IMR-90 (cell line): ENCODE data around the gene NR1D1. TPM values are rescaled to one million over a fixed set of nuclear protein-coding genes. Genes with fewer than 3 reads are reported as not detected.

Experiments
- ATAC-seq: fragments of 200-7000 bp; cut with Tn5 transposase; 2 replicates; pipeline ENCODE4 v1.9.1; 2020; ENCODE audit warnings: low read depth, mild to moderate bottlenecking, moderate library complexity
- BruUV-seq: library from RNA; stranded (reverse); fragments of 400-500 nt; replicated peaks from 2 replicates; lab custom pipeline; 2021; lab: Mats Ljungman, UMichigan
- CTCF ChIA-PET: fragments of 300-600 bp; formaldehyde crosslinking; extraction: SDS; loops from one replicate; lab custom pipeline; 2021; ENCODE audit warnings: antibody characterized with exemption; lab: Yijun Ruan, JAX
- POLR2A ChIA-PET: fragments of 300-600 bp; sonication (Branson Sonifier 250); formaldehyde crosslinking; loops from one replicate; lab custom pipeline; 2022; ENCODE audit warnings: antibody characterized with exemption; ENCODE audit not compliant: unreplicated experiment; lab: Charles Lee
- DNase-seq: peaks from one replicate; pipeline ENCODE4 v3.0.0; 2013
- H2AFZ ChIP-seq: replicated peaks from 2 replicates; pipeline ENCODE3; 2013; ENCODE audit warnings: low read length, mild to moderate bottlenecking; ENCODE audit not compliant: poor library complexity
- H2AK5ac ChIP-seq: 2 replicates; pipeline ENCODE4 v1.6.1; 2013; ENCODE audit warnings: low read depth, low read length, inconsistent platforms
- H2AK9ac ChIP-seq: replicated peaks from 2 replicates; pipeline ENCODE3; 2013; ENCODE audit warnings: mild to moderate bottlenecking, low read depth, low read length, moderate library complexity; ENCODE audit not compliant: poor library complexity
- H2BK120ac ChIP-seq: 2 replicates; pipeline ENCODE4 v1.6.1; 2013; ENCODE audit warnings: low read depth, low read length, inconsistent platforms
- H2BK15ac ChIP-seq: 3 replicates; pipeline ENCODE4 v1.6.1; 2013; ENCODE audit warnings: low read depth, low read length, inconsistent platforms
- H2BK20ac ChIP-seq: 2 replicates; pipeline ENCODE4 v1.6.1; 2013; ENCODE audit warnings: low read depth, mild to moderate bottlenecking, inconsistent platforms, low read length, moderate library complexity
- H2BK5ac ChIP-seq: 2 replicates; pipeline ENCODE4 v1.6.1; 2013; ENCODE audit warnings: mild to moderate bottlenecking, low read depth, low read length, inconsistent platforms; ENCODE audit not compliant: poor library complexity, severe bottlenecking
- H3K14ac ChIP-seq: replicated peaks from 2 replicates; pipeline ENCODE4 v1.6.1; 2013; ENCODE audit warnings: low read depth, low read length, inconsistent platforms
- H3K18ac ChIP-seq: 2 replicates; pipeline ENCODE4 v1.6.1; 2013; ENCODE audit warnings: low read depth, low read length, control low read depth
- H3K23ac ChIP-seq: 2 replicates; pipeline ENCODE4 v1.6.1; 2013; ENCODE audit warnings: low read depth, low read length, inconsistent platforms
- H3K27ac ChIP-seq: 2 replicates; pipeline ENCODE4 v1.5.1; 2013; ENCODE audit warnings: mild to moderate bottlenecking, control low read depth, low read length; ENCODE audit not compliant: insufficient read depth
- H3K27me3 ChIP-seq: 2 replicates; pipeline ENCODE4 v1.6.1; 2013; ENCODE audit warnings: low read length; ENCODE audit not compliant: control insufficient read depth, insufficient read depth
- H3K36me3 ChIP-seq: 2 replicates; pipeline ENCODE4 v1.6.1; 2013; ENCODE audit warnings: low read length, mixed read lengths; ENCODE audit not compliant: control insufficient read depth, insufficient read depth
- H3K4ac ChIP-seq: 2 replicates; pipeline ENCODE4 v1.6.1; 2013; ENCODE audit warnings: low read depth, low read length, inconsistent platforms
- H3K4me1 ChIP-seq: 2 replicates; pipeline ENCODE4 v1.6.1; 2013; ENCODE audit warnings: low read length, mixed read lengths; ENCODE audit not compliant: control insufficient read depth, insufficient read depth
- H3K4me2 ChIP-seq: 2 replicates; pipeline ENCODE4 v1.6.1; 2013; ENCODE audit warnings: low read depth, mild to moderate bottlenecking, control low read depth, low read length, moderate library complexity
- H3K4me3 ChIP-seq: 2 replicates; pipeline ENCODE4 v1.5.1; 2013; ENCODE audit warnings: low read depth, mild to moderate bottlenecking, control low read depth, low read length, moderate library complexity; ENCODE audit not compliant: insufficient read depth
- H3K56ac ChIP-seq: 2 replicates; pipeline ENCODE4 v1.6.1; 2013; ENCODE audit warnings: low read length, inconsistent platforms; ENCODE audit not compliant: insufficient read depth; ENCODE audit errors: extremely low read depth
- H3K79me1 ChIP-seq, 2 experiments: 2 replicates each; pipeline ENCODE4 v1.6.1; 2013; ENCODE audit warnings: low read length in 2 of 2, inconsistent platforms in 1 of 2, low read depth in 1 of 2
- H3K9ac ChIP-seq: 2 replicates; pipeline ENCODE4 v1.6.1; 2013; ENCODE audit warnings: low read depth, low read length, control low read depth
- H3K9me1 ChIP-seq: 2 replicates; pipeline ENCODE4 v1.6.1; 2013; ENCODE audit warnings: low read length, inconsistent platforms; ENCODE audit not compliant: insufficient read depth
- H3K9me3 ChIP-seq: 2 replicates; pipeline ENCODE4 v1.6.1; 2013; ENCODE audit warnings: low read length; ENCODE audit not compliant: control insufficient read depth, insufficient read depth
- H4K20me1 ChIP-seq: 2 replicates; pipeline ENCODE4 v1.6.1; 2013; ENCODE audit warnings: low read length, inconsistent platforms; ENCODE audit not compliant: insufficient read depth
- H4K5ac ChIP-seq: 2 replicates; pipeline ENCODE4 v1.6.1; 2013; ENCODE audit warnings: mild to moderate bottlenecking, low read depth, low read length, control low read depth
- H4K8ac ChIP-seq, 2 experiments: 2 replicates each; pipeline ENCODE4 v1.6.1; 2013; ENCODE audit warnings: low read depth in 2 of 2, low read length in 2 of 2, control low read depth in 1 of 2, inconsistent platforms in 1 of 2
- H4K91ac ChIP-seq: 2 replicates; pipeline ENCODE4 v1.6.1; 2013; ENCODE audit warnings: low read depth, low read length, inconsistent platforms; ENCODE audit not compliant: insufficient read depth
- BHLHE40 ChIP-seq: fragments of 150-350 bp; IDR thresholded peaks from 2 replicates; pipeline ENCODE4 v1.6.1; 2016; ENCODE audit warnings: mild to moderate bottlenecking, low read depth, low read length
- CEBPB ChIP-seq: IDR thresholded peaks from 2 replicates; pipeline ENCODE4 v1.6.1; 2012; ENCODE audit warnings: low read depth, low read length, improper control_type of control experiment
- CHD1 ChIP-seq: IDR thresholded peaks from 2 replicates; pipeline ENCODE4 v1.6.1; 2012; ENCODE audit warnings: low read depth, low read length, improper control_type of control experiment
- MAZ ChIP-seq: IDR thresholded peaks from 2 replicates; pipeline ENCODE4 v1.6.1; 2012; ENCODE audit warnings: low read depth, mild to moderate bottlenecking, low read length, improper control_type of control experiment, moderate library complexity, borderline replicate concordance
- NFE2L2 ChIP-seq: fragments of 150-350 bp; IDR thresholded peaks from 2 replicates; pipeline ENCODE4 v1.6.1; 2016; ENCODE audit warnings: low read depth, mild to moderate bottlenecking, low read length
- RAD21 ChIP-seq: IDR thresholded peaks from 2 replicates; pipeline ENCODE4 v1.6.1; 2012; ENCODE audit warnings: low read length, improper control_type of control experiment
- RFX5 ChIP-seq: IDR thresholded peaks from 2 replicates; pipeline ENCODE4 v1.8.0; 2012; ENCODE audit warnings: low read depth, mild to moderate bottlenecking, low read length, moderate library complexity
- SMC3 ChIP-seq: fragments of 150-350 bp; IDR thresholded peaks from 2 replicates; pipeline ENCODE4 v1.6.1; 2016; ENCODE audit warnings: low read depth, mild to moderate bottlenecking, antibody characterized with exemption, low read length, moderate library complexity
- WGBS, 2 experiments: methylation state at CpG; one replicate each; pipeline versions ENCODE4 v1.1.5 to v1.1.7; 2013; ENCODE audit warnings: missing lambda C conversion rate in 2 of 2; ENCODE audit not compliant: insufficient read length in 1 of 2; ENCODE audit errors: extremely low coverage in 2 of 2; 5-methylcytosine and 5-hydroxymethylcytosine counted together
- dilution Hi-C: fragments of 300-500 bp; cut with HindIII; formaldehyde crosslinking; loops from one replicate; pipeline ENCODE4 v1.14.3; 2018; ENCODE audit warnings: low sequenced_read_pairs; ENCODE audit not compliant: unreplicated experiment
- in situ Hi-C: fragments of 300-500 bp; cut with MboI; formaldehyde crosslinking; loops from 3 replicates; pipeline ENCODE4 v1.14.3; 2019; ENCODE audit warnings: low sequenced_read_pairs, inconsistent platforms, mixed read lengths
- intact Hi-C: fragments of 100-400 bp; cut with micrococcal nuclease; formaldehyde crosslinking; loops from 2 replicates; pipeline ENCODE4 v1.10.0; 2022
- polyA plus RNA-seq, 3 experiments: library from polyadenylated mRNA; depleted of rRNA; stranded (reverse); fragments of >200 nt; gene quantifications; 2 replicates each; pipeline ENCODE4 v1.2.3, GENCODE V29; 2012; ENCODE audit warnings: low replicate concordance in 1 of 3
- total RNA-seq: library from RNA; depleted of rRNA; stranded (reverse); fragments of >200 nt; gene quantifications from 2 replicates; pipeline ENCODE4 v1.2.3, GENCODE V29; 2012
- TF ChIP-seq, protein P1 (sequence below): fragments of 150-350 bp; IDR thresholded peaks from 2 replicates; pipeline ENCODE4 v1.6.1; 2016; ENCODE audit warnings: low read depth, mild to moderate bottlenecking, low read length, moderate library complexity, borderline replicate concordance
- TF ChIP-seq, protein P2 (sequence below): conservative IDR thresholded peaks from 2 replicates; pipeline ENCODE4 v1.5.1; 2012; ENCODE audit warnings: mild to moderate bottlenecking, low read depth, low read length, improper control_type of control experiment

NR1D1 gene
- total and polyA plus RNA-seq, 2 of the 4 experiments (the other 2 are of a cell fraction), result 0.36 to 7.2 TPM

DNA sequence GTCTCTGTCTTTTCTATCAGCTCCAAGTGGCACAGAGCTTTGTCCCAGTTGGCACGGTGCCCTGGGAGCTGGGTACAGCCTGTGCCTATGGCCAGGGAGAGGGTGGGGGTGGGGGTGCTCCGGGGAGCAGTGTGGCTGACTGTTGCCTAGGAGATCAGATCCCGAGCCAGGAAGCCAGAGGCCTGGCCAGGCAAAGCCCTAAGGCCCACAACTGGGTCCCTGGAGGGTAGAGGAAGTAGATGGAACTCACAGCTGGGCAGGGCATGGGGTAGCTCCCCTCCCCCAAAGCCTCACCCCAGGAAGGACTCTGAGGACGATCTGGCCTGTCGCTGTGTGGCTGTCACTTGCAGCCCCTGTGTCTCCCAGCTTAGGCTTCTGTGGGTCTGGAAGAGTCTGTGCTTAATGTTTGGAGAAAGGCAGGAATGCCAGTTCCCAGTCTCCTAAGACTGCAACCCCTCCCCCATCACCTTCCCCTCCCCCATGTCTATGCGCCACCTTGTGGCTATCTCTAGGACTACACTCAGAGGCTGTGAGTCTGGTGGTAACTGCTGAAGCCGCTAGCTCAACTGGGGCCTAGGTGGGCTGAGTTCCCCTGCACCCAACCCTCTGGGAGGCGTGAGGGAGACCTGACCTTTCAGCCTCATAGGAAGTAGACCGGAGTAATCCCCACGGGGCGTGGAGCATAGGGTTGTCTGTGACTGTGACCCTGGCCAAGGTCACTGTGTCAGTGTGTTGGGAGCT lies 25.0 kb downstream of the NR1D1 start (continued):
- TF ChIP-seq, protein P1, sequence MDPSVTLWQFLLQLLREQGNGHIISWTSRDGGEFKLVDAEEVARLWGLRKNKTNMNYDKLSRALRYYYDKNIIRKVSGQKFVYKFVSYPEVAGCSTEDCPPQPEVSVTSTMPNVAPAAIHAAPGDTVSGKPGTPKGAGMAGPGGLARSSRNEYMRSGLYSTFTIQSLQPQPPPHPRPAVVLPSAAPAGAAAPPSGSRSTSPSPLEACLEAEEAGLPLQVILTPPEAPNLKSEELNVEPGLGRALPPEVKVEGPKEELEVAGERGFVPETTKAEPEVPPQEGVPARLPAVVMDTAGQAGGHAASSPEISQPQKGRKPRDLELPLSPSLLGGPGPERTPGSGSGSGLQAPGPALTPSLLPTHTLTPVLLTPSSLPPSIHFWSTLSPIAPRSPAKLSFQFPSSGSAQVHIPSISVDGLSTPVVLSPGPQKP, result no peak
- no peak for TF ChIP-seq RFX5

DNA sequence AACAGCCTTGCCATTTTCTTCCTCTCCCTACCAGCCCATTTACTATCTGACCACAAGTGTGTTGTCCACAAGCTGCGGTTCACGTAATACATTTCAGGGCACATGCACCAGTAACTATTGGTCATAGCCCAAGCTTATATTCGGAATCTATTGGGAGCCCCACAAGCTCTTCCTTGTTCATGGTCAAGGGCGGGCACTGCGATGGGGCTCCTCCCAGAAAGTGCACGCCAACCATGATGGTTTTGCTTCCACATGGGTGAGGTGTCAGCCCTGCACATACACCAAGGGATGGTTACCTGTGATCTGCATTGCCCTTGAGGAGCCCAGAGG lies 25.6 kb downstream of the NR1D1 start:
- no peak overlapping the region for H2BK15ac ChIP-seq
- no peak overlapping the region for H4K8ac ChIP-seq
- H2AFZ ChIP-seq, result no peak overlapping the region
- 0 out of 2 replicates have a peak overlapping the region, but pooled peaks have one; percentile 37 for H4K91ac ChIP-seq
- ChIA-PET POLR2A (no interaction called here), CTCF (interaction anchor here (0.6 to 3.0 kb wide), 11 partner anchors 9 to 74 kb away, joined by 3 to 24 read pairs (median 3); partner anchors contain the start of genes MED24 and NR1D1)
- no peak overlapping the region for H3K23ac ChIP-seq
- intact Hi-C loops, result loop anchor here (1.0 kb wide), 1 partner anchor 62 kb away; no protein-coding TSS in a partner anchor
- no peak overlapping the region for H4K5ac ChIP-seq
- H3K9ac ChIP-seq, result no peak overlapping the region
- in situ Hi-C loops, result no loop called here
- H3K14ac ChIP-seq, result no peak overlapping the region
- peaks cover 36% of the 10 kb centered on the region for H3K4me1 ChIP-seq
- H3K56ac ChIP-seq, result no peak overlapping the region
- H4K20me1 ChIP-seq, result peaks cover 24% of the 10 kb centered on the region
- no peaks in the 10 kb centered on the region for H3K27me3 ChIP-seq
- dilution Hi-C loops, result no loop called here
- H2BK5ac ChIP-seq, result no peak overlapping the region
- no peaks in the 10 kb centered on the region for H3K9me3 ChIP-seq
- H3K9me1 ChIP-seq, result peaks cover 15% of the 10 kb centered on the region
- H3K27ac ChIP-seq, result no peak overlapping the region
- WGBS, 2 experiments, result 82% methylated on average over 5 of the region's 6 CpGs; no CpG with 5 or more reads in 1 of the 2 experiments
- no peak overlapping the region for H2BK20ac ChIP-seq
- no peak overlapping the region for H3K18ac ChIP-seq
- no TSS peak for BruUV-seq
- peak overlapping the region; percentile 93; the same call in 1 of the 2 replicates for H2AK5ac ChIP-seq
- no peak overlapping the region for H3K4me3 ChIP-seq
- DNase-seq (no peak), ATAC-seq (no peak)
- no peak overlapping the region for H3K4me2 ChIP-seq
- no peak overlapping the region for H2BK120ac ChIP-seq
- TF ChIP-seq, protein P2, sequence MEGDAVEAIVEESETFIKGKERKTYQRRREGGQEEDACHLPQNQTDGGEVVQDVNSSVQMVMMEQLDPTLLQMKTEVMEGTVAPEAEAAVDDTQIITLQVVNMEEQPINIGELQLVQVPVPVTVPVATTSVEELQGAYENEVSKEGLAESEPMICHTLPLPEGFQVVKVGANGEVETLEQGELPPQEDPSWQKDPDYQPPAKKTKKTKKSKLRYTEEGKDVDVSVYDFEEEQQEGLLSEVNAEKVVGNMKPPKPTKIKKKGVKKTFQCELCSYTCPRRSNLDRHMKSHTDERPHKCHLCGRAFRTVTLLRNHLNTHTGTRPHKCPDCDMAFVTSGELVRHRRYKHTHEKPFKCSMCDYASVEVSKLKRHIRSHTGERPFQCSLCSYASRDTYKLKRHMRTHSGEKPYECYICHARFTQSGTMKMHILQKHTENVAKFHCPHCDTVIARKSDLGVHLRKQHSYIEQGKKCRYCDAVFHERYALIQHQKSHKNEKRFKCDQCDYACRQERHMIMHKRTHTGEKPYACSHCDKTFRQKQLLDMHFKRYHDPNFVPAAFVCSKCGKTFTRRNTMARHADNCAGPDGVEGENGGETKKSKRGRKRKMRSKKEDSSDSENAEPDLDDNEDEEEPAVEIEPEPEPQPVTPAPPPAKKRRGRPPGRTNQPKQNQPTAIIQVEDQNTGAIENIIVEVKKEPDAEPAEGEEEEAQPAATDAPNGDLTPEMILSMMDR, result no peak
- TF ChIP-seq CEBPB (no peak), MAZ (no peak), CHD1 (no peak), RAD21 (no peak), BHLHE40 (no peak), RFX5 (no peak), SMC3 (no peak), NFE2L2 (no peak)
- peak overlapping the region; percentile 17 for H2AK9ac ChIP-seq
- H3K4ac ChIP-seq, result peak overlapping the region; percentile 9; the same call in 1 of the 2 replicates
- H3K79me1 ChIP-seq, result peaks cover 15 to 71% of the 10 kb centered on the region in 2 experiments
- H3K36me3 ChIP-seq, result peaks cover 21% of the 10 kb centered on the region
